T-helper 1 cell treated with Interleukin-12 subunit alpha and Interleukin-12 subunit beta and Interleukin-4 antibody, amounts not matched to agents 30 μg/mL and 1 μg/mL, for 36 hours (primary cell): ENCODE results near the gene CACNA2D3.

Experiments used
- H3K27ac Mint-ChIP-seq: one replicate; pipeline ENCODE4 v1.8.0; 2021; ENCODE audit warnings: mild to moderate bottlenecking, mixed read lengths
- H3K27me3 Mint-ChIP-seq: one replicate; pipeline ENCODE4 v1.8.0; 2021; ENCODE audit warnings: low read depth, mixed read lengths
- H3K36me3 Mint-ChIP-seq: one replicate; pipeline ENCODE4 v1.8.0; 2021; ENCODE audit warnings: low read depth, mixed read lengths
- H3K4me1 Mint-ChIP-seq: one replicate; pipeline ENCODE4 v1.8.0; 2021; ENCODE audit warnings: low read depth, mixed read lengths
- H3K4me3 Mint-ChIP-seq: one replicate; pipeline ENCODE4 v1.8.0; 2021; ENCODE audit warnings: mild to moderate bottlenecking, moderate library complexity, mixed read lengths
- H3K9me3 Mint-ChIP-seq: one replicate; pipeline ENCODE4 v1.8.0; 2021; ENCODE audit warnings: mixed read lengths

CACNA2D3 gene

DNA sequence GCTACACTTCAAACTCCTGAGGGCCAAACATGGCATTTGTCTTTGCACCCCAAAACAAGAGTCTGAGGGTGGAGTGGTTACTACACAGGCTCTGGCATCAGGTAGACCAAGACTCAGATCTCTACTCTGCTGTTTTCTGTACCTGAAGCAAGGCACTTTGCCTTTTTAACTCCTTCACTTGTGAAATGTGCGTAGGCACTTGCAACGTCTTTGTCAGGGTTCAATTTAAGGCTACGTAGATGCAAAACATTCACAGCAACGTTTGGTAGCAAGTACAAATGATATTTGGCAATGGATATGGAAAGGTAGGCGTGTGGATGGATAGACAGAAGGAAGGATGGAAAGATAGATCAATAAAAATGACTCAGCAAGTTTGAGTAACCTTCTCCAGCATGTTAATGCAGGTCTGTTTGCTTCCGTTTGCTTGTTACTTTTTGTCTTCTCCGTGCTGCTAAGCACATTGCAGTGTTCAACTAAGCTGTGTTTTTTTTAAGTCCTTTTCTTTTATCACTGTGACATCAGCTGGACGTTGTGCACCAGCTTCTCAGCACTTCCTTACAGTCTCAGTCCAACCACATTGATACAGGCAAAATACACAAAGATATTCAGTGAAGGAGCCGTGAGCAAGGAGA lies 704.8 kb downstream of the CACNA2D3 start:
- Mint-ChIP-seq H3K9me3 (no peaks in the 10 kb centered on the region), H3K27me3 (no peaks in the 10 kb centered on the region)

DNA sequence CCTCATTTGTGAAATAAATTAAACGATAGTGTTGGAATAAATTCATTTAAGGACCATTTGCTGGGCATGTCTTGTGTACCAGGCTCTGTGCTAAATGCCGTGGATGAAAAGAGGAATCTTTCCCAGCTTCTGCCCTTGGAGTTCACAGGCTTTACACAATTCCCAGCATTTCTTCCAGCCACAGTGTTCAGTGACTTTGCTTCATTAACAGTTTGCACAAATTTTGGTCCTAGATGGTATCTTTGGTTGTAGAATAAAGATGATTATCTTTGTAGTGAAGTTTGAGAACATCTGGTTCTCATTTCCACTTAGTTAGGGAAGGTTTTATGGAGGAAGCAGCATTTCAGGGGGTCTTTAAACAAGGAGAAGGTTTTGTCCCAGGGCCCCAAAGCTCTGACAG lies 705.4 kb downstream of the CACNA2D3 start:
- Mint-ChIP-seq H3K9me3 (no peaks in the 10 kb centered on the region), H3K27ac (no peak overlapping the region), H3K27me3 (no peaks in the 10 kb centered on the region), H3K36me3 (no peaks in the 10 kb centered on the region), H3K4me3 (no peak overlapping the region), H3K4me1 (no peaks in the 10 kb centered on the region)

More for the DNA sequence above, 704.8 kb downstream of the CACNA2D3 start:
- Mint-ChIP-seq H3K27ac (no peak overlapping the region), H3K36me3 (no peaks in the 10 kb centered on the region), H3K4me3 (no peak overlapping the region), H3K4me1 (no peaks in the 10 kb centered on the region)

DNA sequence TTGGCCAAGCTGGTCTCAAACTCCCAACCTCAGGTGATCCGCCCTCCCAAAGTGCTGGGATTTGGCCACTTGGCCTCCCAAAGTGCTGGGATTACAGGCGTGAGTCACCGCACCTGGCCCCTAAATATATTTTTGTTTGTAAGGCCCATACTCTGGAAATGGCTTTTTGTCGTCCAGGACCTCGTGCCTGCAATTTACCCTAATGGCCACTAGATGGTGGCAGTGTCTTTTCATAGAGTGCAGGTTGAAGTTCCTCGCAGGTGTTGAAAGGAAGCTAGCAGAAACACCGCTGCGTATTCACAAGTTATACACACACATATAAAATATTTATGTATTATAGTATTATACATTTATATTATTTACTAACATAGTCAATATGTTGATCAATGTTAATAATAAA lies 708.3 kb downstream of the CACNA2D3 start:
- Mint-ChIP-seq H3K4me3 (no peak overlapping the region), H3K4me1 (no peaks in the 10 kb centered on the region), H3K36me3 (no peaks in the 10 kb centered on the region), H3K27ac (no peak overlapping the region), H3K9me3 (no peaks in the 10 kb centered on the region), H3K27me3 (no peaks in the 10 kb centered on the region)

DNA sequence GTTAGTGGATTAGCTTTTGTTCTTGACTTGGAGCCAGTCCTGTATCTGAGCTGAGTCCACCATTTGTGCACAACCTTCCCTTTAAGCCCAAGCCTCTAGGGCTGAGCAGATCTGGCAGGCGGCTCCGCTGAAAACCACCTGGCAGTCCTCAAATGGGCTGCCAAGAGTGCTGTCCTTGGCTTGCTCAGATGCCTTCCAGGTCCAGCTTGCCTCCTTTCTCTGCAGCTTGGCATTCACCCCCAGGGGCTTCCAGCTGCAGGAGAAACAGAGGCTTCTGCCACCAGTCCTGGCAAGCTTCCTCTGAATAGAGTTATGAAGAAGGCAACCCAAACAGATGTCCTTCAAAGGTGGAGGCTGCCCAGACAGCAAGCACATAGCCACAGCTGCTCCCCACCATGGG lies 708.8 kb downstream of the CACNA2D3 start:
- H3K27ac Mint-ChIP-seq = no peak overlapping the region
- no peaks in the 10 kb centered on the region for H3K4me1 Mint-ChIP-seq
- H3K9me3 Mint-ChIP-seq = no peaks in the 10 kb centered on the region
- H3K36me3 Mint-ChIP-seq = no peaks in the 10 kb centered on the region
- H3K27me3 Mint-ChIP-seq = no peaks in the 10 kb centered on the region
- no peak overlapping the region for H3K4me3 Mint-ChIP-seq

DNA sequence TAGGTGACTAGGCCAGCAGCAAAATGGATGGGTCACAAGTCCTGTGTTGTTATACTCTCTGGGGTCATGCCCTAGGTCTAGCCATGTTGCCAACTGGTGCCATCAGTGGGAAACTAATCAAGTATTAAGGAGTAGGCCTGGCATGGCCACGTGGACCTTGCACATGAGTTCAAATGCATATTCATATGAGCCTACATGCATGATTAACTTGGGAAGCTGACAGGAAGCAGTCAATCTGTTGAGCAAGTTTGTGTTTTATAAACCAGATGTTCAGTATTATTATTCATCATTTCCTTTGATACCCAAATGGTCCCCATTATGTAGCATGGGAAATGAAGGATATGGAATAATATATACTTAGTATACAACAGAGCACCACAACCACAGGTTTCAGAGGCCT lies 710.5 kb downstream of the CACNA2D3 start:
- H3K9me3 Mint-ChIP-seq = no peaks in the 10 kb centered on the region
- no peaks in the 10 kb centered on the region for H3K36me3 Mint-ChIP-seq
- no peak overlapping the region for H3K27ac Mint-ChIP-seq
- H3K4me1 Mint-ChIP-seq = no peaks in the 10 kb centered on the region
- H3K27me3 Mint-ChIP-seq = no peaks in the 10 kb centered on the region
- no peak overlapping the region for H3K4me3 Mint-ChIP-seq

DNA sequence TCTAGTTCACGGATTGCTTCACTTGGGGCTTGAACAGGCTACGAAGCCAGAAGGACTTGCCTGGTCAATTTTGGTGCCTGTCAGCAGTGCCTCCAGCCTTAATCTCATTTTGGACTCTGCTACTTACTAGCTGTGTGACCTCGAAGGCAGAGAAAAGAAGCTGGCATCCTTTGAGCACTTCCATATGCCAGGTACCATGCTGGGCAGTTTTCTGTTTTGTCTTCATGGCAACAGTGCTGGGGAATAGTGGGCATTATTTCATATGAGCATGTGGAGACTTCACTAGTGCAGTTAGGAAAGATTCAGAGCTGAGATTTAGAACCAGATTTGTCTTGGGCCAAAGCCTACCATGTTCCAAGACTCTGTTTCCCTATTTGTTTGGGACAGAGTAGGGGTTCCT lies 713.3 kb downstream of the CACNA2D3 start:
- Mint-ChIP-seq H3K9me3 (no peaks in the 10 kb centered on the region), H3K27ac (no peak overlapping the region), H3K4me3 (no peak overlapping the region), H3K36me3 (no peaks in the 10 kb centered on the region), H3K27me3 (no peaks in the 10 kb centered on the region), H3K4me1 (no peaks in the 10 kb centered on the region)

DNA sequence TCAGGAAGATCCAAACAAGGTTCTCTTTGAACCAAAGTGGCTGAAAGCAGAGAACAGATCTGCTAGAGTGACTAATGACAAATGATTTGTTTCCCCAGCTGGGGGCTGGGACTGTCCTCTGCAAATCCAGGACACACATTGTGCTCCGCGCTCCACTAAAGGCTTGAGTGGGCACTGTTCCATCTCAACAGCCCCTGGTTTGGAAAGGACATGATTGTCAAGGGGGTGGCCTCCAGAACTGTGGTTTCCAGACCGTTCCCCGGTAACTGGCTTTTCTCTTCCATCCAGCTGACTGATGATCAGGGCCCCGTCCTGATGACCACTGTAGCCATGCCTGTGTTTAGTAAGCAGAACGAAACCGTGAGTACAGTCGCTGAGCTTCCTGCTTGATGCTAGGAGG lies 714.5 kb downstream of the CACNA2D3 start:
- H3K4me3 Mint-ChIP-seq = no peak overlapping the region
- no peaks in the 10 kb centered on the region for H3K36me3 Mint-ChIP-seq
- H3K9me3 Mint-ChIP-seq = no peaks in the 10 kb centered on the region
- no peaks in the 10 kb centered on the region for H3K4me1 Mint-ChIP-seq
- H3K27ac Mint-ChIP-seq = no peak overlapping the region
- H3K27me3 Mint-ChIP-seq = no peaks in the 10 kb centered on the region

DNA sequence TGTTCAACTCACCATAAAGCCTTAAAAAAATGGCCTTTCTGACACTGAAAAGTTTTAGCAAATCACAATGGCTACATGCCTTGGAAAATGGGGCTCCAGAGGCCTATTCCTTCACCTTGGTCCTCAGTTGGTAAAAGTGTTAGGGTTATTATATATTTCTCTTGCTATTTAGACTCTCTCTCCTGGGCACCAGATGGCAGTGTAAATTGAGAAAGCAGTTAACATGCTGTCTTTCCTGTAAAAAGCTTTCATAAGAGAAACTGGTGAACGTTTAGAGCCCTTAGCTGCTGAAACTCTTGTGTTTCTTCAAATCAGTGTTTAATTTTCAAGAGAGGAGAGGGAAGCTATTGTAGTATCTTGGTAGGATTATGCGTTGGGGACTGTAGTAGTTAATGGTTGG lies 715.6 kb downstream of the CACNA2D3 start:
- H3K27me3 Mint-ChIP-seq = no peaks in the 10 kb centered on the region
- H3K4me3 Mint-ChIP-seq = no peak overlapping the region
- H3K4me1 Mint-ChIP-seq = no peaks in the 10 kb centered on the region
- no peak overlapping the region for H3K27ac Mint-ChIP-seq
- H3K36me3 Mint-ChIP-seq = no peaks in the 10 kb centered on the region
- H3K9me3 Mint-ChIP-seq = no peaks in the 10 kb centered on the region

DNA sequence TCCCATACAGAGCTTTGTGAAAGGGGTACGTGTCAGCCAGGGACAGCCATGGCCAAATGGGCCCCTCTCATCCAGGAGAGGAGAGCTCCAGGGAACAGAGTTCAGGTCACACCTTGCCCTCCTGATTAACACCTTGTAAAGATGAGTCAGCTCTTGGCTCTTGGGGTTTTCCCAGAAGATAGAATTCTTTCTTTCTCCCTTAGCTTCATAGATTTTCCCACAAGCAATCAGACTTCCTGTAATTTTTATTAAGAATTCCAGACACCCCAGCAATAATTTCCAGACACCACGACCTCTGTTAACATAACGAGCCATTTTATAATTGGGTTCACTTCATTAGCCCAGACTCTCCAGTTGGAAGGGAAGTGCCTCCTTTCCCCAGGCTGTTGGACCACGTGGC lies 719.1 kb downstream of the CACNA2D3 start:
- H3K4me3 Mint-ChIP-seq = no peak overlapping the region
- H3K4me1 Mint-ChIP-seq = no peaks in the 10 kb centered on the region
- no peaks in the 10 kb centered on the region for H3K36me3 Mint-ChIP-seq
- H3K27me3 Mint-ChIP-seq = no peaks in the 10 kb centered on the region
- H3K9me3 Mint-ChIP-seq = no peaks in the 10 kb centered on the region
- no peak overlapping the region for H3K27ac Mint-ChIP-seq

DNA sequence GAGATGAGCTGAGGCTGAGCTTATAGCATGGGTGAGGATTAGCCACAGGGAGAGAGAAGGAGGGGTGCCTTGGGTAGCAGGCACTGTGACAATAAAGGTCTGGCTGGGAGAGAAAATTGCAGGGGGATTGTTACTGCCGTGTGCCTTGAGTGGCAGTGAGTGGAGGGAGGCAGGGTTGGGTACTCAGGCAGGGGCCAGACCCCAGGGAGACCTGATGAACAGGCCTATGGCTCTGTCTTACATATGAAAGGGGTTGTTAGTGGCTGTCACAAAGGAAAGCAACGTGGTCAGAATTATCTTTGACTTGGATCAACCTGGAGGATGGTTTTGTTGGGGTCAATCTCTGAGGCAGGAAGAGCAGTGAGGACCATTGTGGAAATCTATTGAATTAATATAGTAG lies 721.0 kb downstream of the CACNA2D3 start:
- H3K9me3 Mint-ChIP-seq = no peaks in the 10 kb centered on the region
- no peak overlapping the region for H3K4me3 Mint-ChIP-seq
- H3K4me1 Mint-ChIP-seq = no peaks in the 10 kb centered on the region
- no peaks in the 10 kb centered on the region for H3K36me3 Mint-ChIP-seq
- no peaks in the 10 kb centered on the region for H3K27me3 Mint-ChIP-seq
- H3K27ac Mint-ChIP-seq = no peak overlapping the region

DNA sequence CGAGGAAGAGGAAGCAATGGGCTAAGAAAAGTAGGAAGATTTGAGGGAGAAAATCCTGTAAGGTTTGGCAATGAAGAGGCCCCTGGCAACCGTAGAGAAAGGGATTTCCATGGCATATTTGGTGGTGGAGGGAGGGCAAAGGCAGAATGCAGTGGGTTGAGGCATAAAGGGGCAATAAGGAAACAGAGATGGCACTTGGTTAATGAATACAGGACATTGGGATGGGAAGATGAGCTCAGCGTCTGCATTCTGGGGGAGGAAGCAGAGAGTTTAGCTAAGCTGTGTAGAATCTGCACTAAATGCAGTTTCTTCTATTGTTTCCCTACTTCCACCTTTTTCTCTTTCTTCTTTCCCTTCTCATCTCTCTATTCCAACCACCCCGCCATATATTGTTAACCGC lies 721.9 kb downstream of the CACNA2D3 start:
- H3K36me3 Mint-ChIP-seq = no peaks in the 10 kb centered on the region
- no peak overlapping the region for H3K27ac Mint-ChIP-seq
- H3K27me3 Mint-ChIP-seq = no peaks in the 10 kb centered on the region
- no peak overlapping the region for H3K4me3 Mint-ChIP-seq
- H3K4me1 Mint-ChIP-seq = no peaks in the 10 kb centered on the region
- no peaks in the 10 kb centered on the region for H3K9me3 Mint-ChIP-seq

DNA sequence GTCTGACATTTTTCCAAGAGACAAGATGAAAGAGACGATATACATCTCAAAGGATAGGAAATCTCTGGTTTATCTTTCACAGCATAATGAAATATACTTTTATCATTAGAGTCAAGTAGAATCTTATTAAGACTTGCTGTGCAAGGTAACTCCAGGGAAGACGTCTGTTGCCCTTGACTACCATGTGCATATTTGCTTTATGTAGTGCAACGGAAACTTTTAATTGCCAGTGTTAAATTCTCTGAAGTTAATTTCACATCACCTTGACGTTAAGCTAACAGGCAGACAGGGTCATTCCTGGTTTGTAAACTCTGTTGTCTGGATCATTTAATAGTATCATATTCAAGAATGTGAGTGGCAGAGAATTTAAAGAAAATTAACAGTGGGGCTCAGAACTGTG lies 722.7 kb downstream of the CACNA2D3 start:
- Mint-ChIP-seq H3K27ac (no peak overlapping the region), H3K4me1 (no peaks in the 10 kb centered on the region), H3K9me3 (no peaks in the 10 kb centered on the region), H3K36me3 (no peaks in the 10 kb centered on the region), H3K4me3 (no peak overlapping the region), H3K27me3 (no peaks in the 10 kb centered on the region)

DNA sequence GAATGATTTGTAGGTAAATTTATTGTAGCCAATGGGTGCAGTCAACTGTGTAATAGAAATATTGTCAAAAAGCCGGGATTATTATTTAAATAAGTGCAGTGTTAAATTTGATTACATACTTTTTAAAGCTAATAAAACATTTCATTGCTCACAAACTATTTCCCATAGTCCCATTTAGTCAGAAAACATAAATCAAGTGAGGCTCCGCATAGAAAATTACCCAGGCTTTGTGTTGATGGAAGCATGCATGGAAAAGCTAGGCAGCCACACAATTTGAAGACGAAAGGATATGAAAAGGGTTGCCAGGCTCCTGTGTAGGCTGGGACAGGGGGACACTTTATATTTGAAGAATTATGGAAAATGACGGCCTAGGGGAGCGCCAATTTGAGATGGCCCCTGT lies 723.2 kb downstream of the CACNA2D3 start:
- no peaks in the 10 kb centered on the region for H3K9me3 Mint-ChIP-seq
- H3K27me3 Mint-ChIP-seq = no peaks in the 10 kb centered on the region
- no peaks in the 10 kb centered on the region for H3K4me1 Mint-ChIP-seq
- H3K36me3 Mint-ChIP-seq = no peaks in the 10 kb centered on the region
- H3K27ac Mint-ChIP-seq = no peak overlapping the region
- H3K4me3 Mint-ChIP-seq = no peak overlapping the region

DNA sequence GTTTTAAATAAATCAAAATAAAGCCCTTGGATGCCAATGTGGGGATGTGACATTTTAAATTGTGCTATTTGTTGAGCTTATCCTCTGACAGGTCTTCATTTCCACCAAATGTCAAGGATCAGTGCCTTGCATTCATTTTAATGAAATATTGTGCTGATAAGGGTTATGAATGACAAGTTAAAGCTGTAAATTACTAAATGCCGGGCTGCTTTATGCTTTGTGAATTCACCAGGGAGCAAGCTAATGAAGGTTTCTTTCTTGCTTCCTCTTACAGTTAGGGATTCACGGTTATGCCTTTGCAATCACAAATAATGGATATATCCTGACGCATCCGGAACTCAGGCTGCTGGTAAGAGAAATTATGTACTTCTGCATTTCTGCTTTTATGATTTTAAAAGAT lies 723.8 kb downstream of the CACNA2D3 start:
- Mint-ChIP-seq H3K9me3 (no peaks in the 10 kb centered on the region), H3K27ac (no peak overlapping the region), H3K4me1 (no peaks in the 10 kb centered on the region), H3K4me3 (no peak overlapping the region), H3K27me3 (no peaks in the 10 kb centered on the region), H3K36me3 (no peaks in the 10 kb centered on the region)

DNA sequence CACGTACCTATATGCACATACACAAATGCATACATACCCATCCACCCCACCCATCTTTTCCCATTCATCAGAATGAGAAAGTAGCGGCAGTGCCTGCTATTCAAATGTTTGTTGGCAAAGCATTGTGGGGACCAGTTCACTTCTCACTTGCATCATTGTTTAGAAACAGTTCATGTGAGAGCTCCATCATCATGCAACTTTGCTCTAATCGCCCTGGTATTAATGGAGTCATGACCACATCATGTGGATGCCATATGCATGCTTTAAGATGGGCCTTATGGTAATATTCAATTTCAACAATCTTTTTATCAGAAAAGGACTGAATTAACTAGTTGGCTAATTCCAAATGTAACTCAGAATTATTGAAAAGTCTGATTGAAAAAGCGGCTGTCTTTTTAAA lies 725.0 kb downstream of the CACNA2D3 start:
- Mint-ChIP-seq H3K4me3 (no peak overlapping the region), H3K27me3 (no peaks in the 10 kb centered on the region), H3K9me3 (no peaks in the 10 kb centered on the region), H3K36me3 (no peaks in the 10 kb centered on the region), H3K27ac (no peak overlapping the region), H3K4me1 (no peaks in the 10 kb centered on the region)

DNA sequence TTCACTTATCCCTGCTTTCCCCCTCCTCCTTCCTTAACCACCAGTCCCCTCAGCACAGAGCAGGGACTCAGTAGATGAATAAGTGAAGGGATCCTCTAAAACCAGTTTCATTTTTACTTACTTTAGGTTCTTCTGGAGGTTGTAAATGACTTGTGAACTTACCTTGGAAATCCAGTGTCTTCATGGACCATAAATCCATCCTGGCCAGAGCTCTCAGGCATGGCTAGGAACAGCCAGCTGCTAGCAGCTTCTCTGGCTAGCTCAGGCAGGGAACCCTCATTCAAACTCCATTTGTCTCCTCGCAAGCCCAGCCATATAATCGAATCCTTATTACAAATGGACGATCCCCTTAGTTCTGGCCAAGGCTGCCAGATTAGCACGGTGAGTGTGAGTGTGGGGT lies 727.0 kb downstream of the CACNA2D3 start:
- Mint-ChIP-seq H3K36me3 (no peaks in the 10 kb centered on the region), H3K4me1 (no peaks in the 10 kb centered on the region), H3K27me3 (no peaks in the 10 kb centered on the region), H3K4me3 (no peak overlapping the region), H3K27ac (no peak overlapping the region), H3K9me3 (no peaks in the 10 kb centered on the region)
